B cell (primary cell): ENCODE measurements around the gene PLA2G1B.

ENCODE experiments used
- CTCF ChIP-seq: fragments of 200-600 bp; IDR thresholded peaks from one replicate; pipeline ENCODE4 v1.8.0; 2022; ENCODE audit warnings: antibody characterized with exemption, mild to moderate bottlenecking
- EZH2 ChIP-seq: IDR thresholded peaks from 2 replicates; pipeline ENCODE4 v1.6.1; 2012; ENCODE audit warnings: borderline replicate concordance, low read depth, mild to moderate bottlenecking, moderate library complexity, low read length; ENCODE audit not compliant: insufficient read depth, poor library complexity, severe bottlenecking

DNA sequence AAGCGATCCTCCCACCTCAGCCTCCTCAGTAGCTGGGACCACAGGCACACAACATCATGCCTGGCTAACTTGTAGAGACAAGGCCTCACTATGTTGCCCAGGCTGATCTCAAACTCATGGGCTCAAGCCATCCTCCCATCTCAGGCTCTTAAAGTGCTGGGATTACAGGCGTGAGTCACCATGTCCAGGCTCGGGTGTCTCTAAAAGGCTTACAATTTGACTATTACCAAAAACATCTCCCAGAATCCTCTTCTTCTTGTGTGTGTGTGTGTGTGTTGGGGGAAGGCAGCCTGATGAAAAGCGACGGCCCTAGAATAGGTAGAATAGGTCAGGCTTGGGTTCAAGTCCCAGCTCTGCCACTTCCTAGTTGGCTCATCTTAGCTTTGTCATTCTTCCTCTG, 24.5 kb upstream of the PLA2G1B start:
- TF ChIP-seq CTCF (no peak), EZH2 (no peak)
